Esophagus muscularis mucosa (tissue), 4 donors: ENCODE results near the gene GLS.

ENCODE experiments used
- EP300 ChIP-seq: sonication (generic); formaldehyde crosslinking; IDR thresholded peaks from one replicate; pipeline ENCODE4 v1.6.1; 2017; ENCODE audit warnings: antibody characterized with exemption
- POLR2A ChIP-seq: fragments of 450-650 bp; IDR thresholded peaks from one replicate; pipeline ENCODE4 v1.6.1; 2017; ENCODE audit warnings: antibody characterized with exemption, moderate library complexity, mild to moderate bottlenecking, low read depth
- POLR2AphosphoS5 ChIP-seq, 2 donors: sonication (generic); formaldehyde crosslinking; IDR thresholded peaks; one replicate each; pipeline ENCODE4 v1.6.1; 2017; ENCODE audit warnings: antibody characterized with exemption in 2 of 2
- TF ChIP-seq, protein P1 (sequence below), 3 experiments: fragments of 200-600 bp in 2 of 3; fragments of 450-650 bp in 1 of 3; sonication (generic) in 2 of 3; IDR thresholded peaks; one replicate each; pipeline ENCODE4 v1.5.1; 2017 to 2019; ENCODE audit warnings: antibody characterized with exemption in 3 of 3, mild to moderate bottlenecking in 2 of 3, moderate library complexity in 1 of 3

DNA sequence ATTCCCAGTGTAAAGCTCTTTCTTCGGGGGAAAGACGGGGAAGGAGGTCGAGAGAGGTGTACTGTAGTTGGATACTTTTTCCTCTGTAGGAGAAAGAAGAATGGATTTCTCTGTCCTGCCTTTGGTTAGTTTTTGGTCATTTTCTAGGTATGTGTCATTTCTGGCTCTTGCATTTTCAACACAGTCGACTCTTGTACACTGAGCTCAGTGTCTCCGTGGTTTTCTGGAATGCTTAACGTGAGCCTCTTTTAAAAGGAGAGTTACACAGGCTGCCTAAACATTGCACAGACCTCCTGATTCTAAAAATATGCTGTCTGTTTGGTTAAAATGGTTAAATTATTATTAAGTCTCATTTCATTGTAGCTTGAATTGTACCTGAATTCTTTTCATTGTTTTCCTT, 21.8 kb upstream of the GLS start:
- TF ChIP-seq, protein P1, sequence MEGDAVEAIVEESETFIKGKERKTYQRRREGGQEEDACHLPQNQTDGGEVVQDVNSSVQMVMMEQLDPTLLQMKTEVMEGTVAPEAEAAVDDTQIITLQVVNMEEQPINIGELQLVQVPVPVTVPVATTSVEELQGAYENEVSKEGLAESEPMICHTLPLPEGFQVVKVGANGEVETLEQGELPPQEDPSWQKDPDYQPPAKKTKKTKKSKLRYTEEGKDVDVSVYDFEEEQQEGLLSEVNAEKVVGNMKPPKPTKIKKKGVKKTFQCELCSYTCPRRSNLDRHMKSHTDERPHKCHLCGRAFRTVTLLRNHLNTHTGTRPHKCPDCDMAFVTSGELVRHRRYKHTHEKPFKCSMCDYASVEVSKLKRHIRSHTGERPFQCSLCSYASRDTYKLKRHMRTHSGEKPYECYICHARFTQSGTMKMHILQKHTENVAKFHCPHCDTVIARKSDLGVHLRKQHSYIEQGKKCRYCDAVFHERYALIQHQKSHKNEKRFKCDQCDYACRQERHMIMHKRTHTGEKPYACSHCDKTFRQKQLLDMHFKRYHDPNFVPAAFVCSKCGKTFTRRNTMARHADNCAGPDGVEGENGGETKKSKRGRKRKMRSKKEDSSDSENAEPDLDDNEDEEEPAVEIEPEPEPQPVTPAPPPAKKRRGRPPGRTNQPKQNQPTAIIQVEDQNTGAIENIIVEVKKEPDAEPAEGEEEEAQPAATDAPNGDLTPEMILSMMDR (IDR thresholded peaks at IDR 0.05): no peak
- TF ChIP-seq POLR2A (no peak), EP300 (no peak), POLR2AphosphoS5 (IDR thresholded peaks at IDR 0.05) (no peak)
